ENCODE measurements around the gene RAD17. TPM values are rescaled to one million over a fixed set of nuclear protein-coding genes. Genes with fewer than 3 reads are reported as not detected.

Gene RAD17
- polyA plus RNA-seq, result 51.8 and 54.8 TPM in 2 replicates
- 62.5 and 64.3 TPM in 2 replicates for polyA minus RNA-seq

GRCh38 chr5:69369340-69370121 is at the start of gene RAD17, which contains the start of the genes AK6 and TAF9:
Gene RAD17, plus strand, starts transcription at chr5:69369818. Its CDS starts 2,391 bp downstream, at chr5:69372209.
Gene AK6, minus strand, starts transcription at chr5:69369520. Its CDS starts 30 bp downstream, at chr5:69369490.
Gene TAF9, minus strand, starts transcription at chr5:69369520. Its CDS starts 3,783 bp downstream, at chr5:69365737.
- Histone ChIP-seq H3K27me3 (ENCODE audit: insufficient read depth, low read depth, low read length) (no peaks in the 10 kb centered on the region), H4K20me1 (ENCODE audit: insufficient read depth) (no peaks in the 10 kb centered on the region), H3K9me3 (ENCODE audit: low read length) (no peaks in the 10 kb centered on the region), H3K9ac (ENCODE audit: low read length) (peak within 1 kb of the TSS; percentile 87), H3F3A (ENCODE audit: insufficient read depth, low read length, poor library complexity, severe bottlenecking) (no peaks in the 10 kb centered on the region), H3K27ac (ENCODE audit: low read length) (peak within 1 kb of the TSS; percentile 92), H3K4me3 (ENCODE audit: low read length) (peak within 1 kb of the TSS; percentile 92), H3K9me2 (ENCODE audit: insufficient read depth, low read length) (no peaks in the 10 kb centered on the region), H3K36me3 (ENCODE audit: insufficient read depth, low read length) (no peaks in the 10 kb centered on the region), H3K4me2 (ENCODE audit: low read length) (peak within 1 kb of the TSS; percentile 84), H2AFZ (ENCODE audit: low read depth, low read length) (peak within 1 kb of the TSS; percentile 98), H3K79me2 (replicated peaks; ENCODE audit: insufficient read depth, low read length) (peaks cover 48% of the 10 kb centered on the region)
- TF ChIP-seq POLR2AphosphoS5 (IDR thresholded peaks at IDR 0.05) (peak; percentile 88), EZH2 (IDR thresholded peaks at IDR 0.05; ENCODE audit: borderline replicate concordance, insufficient read depth, low read length, poor library complexity, severe bottlenecking) (no peak), REST (IDR thresholded peaks at IDR 0.05; ENCODE audit: borderline replicate concordance) (peak; percentile 61), RAD21 (conservative IDR thresholded peaks at IDR 0.05) (peak; percentile 19), SMC3 (conservative IDR thresholded peaks at IDR 0.05; ENCODE audit: poor library complexity) (peak; percentile 58), CTCF (IDR thresholded peaks at IDR 0.05; ENCODE audit: poor library complexity, severe bottlenecking) (no peak), TAF1 (IDR thresholded peaks at IDR 0.05; ENCODE audit: low read depth) (no peak), MXI1 (conservative IDR thresholded peaks at IDR 0.05; ENCODE audit: poor library complexity, severe bottlenecking) (peak; percentile 95), EP300 (conservative IDR thresholded peaks at IDR 0.05; ENCODE audit: poor library complexity, severe bottlenecking) (peak; percentile 54)

GRCh38 chr5:69326365-69326764 is 43.3 kb upstream of the RAD17 start:
- H3K9me3 ChIP-seq (ENCODE audit: low read length), result no peaks in the 10 kb centered on the region
- H4K20me1 ChIP-seq (ENCODE audit: insufficient read depth), result no peaks in the 10 kb centered on the region
- H2AFZ ChIP-seq (ENCODE audit: low read depth, low read length), result no peak overlapping the region
- H3K36me3 ChIP-seq (ENCODE audit: insufficient read depth, low read length), result no peaks in the 10 kb centered on the region
- H3K79me2 ChIP-seq (replicated peaks; ENCODE audit: insufficient read depth, low read length), result no peaks in the 10 kb centered on the region
- H3K27ac ChIP-seq (ENCODE audit: low read length), result no peak overlapping the region
- no peaks in the 10 kb centered on the region for H3K27me3 ChIP-seq (ENCODE audit: insufficient read depth, low read depth, low read length)
- no peak for TF ChIP-seq EZH2 (IDR thresholded peaks at IDR 0.05; ENCODE audit: borderline replicate concordance, insufficient read depth, low read length, poor library complexity, severe bottlenecking)
- TF ChIP-seq TAF1 (IDR thresholded peaks at IDR 0.05; ENCODE audit: low read depth), result no peak
- TF ChIP-seq MXI1 (conservative IDR thresholded peaks at IDR 0.05; ENCODE audit: poor library complexity, severe bottlenecking), result no peak
- TF ChIP-seq POLR2AphosphoS5 (IDR thresholded peaks at IDR 0.05), result no peak
- no peak overlapping the region for H3K4me2 ChIP-seq (ENCODE audit: low read length)
- H3K9me2 ChIP-seq (ENCODE audit: insufficient read depth, low read length), result no peaks in the 10 kb centered on the region
- no peaks in the 10 kb centered on the region for H3F3A ChIP-seq (ENCODE audit: insufficient read depth, low read length, poor library complexity, severe bottlenecking)
- H3K4me3 ChIP-seq (ENCODE audit: low read length), result no peak overlapping the region
- no peak overlapping the region for H3K9ac ChIP-seq (ENCODE audit: low read length)

Data from neural cell (in vitro differentiated cells).